ENCODE measurements around the gene SPC24. TPM values are rescaled to one million over a fixed set of nuclear protein-coding genes. Genes with fewer than 3 reads are reported as not detected.

SPC24 gene
- total RNA-seq, 2 experiments from 2014 or later = 64.1 to 70.3 TPM

DNA sequence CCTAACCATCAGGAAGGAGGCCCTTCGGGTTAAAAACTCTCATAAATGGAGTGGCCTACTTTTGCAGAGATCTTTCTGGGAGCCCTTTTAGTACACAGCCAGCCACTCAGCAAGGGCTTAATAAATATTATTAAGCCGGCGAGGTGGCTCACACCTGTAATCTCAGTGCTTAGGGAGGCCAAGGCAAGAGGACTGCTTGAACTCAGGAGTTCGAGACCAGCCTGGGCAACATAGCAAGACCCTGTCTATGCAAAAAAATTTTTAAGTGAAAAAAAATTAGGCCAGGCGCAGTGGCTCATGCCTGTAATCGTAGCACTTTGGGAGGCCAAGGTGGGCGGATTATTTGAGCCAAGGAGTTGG lies 42.6 kb upstream of the SPC24 start:
- DNase-seq = no peak
- intact Hi-C loops (cut with micrococcal nuclease) = loop anchor here (5.0 kb wide), 1 partner anchor 41 kb away; the partner anchor contains the start of gene SPC24
- Mint-ChIP-seq H3K27ac (no peak overlapping the region), H3K4me1 (ENCODE audit: low read depth) (peaks cover 8% of the 10 kb centered on the region), H3K36me3 (no peaks in the 10 kb centered on the region), H3K4me3 (peak overlapping the region; percentile 66), H3K27me3 (peaks cover 15% of the 10 kb centered on the region), H3K9me3 (no peaks in the 10 kb centered on the region)
- ChIA-PET CTCF (interaction anchor here (0.7 to 1.4 kb wide), 4 partner anchors 60 to 284 kb away, joined by 3 to 4 read pairs (median 4); no protein-coding TSS in a partner anchor), POLR2A (no interaction called here)

DNA sequence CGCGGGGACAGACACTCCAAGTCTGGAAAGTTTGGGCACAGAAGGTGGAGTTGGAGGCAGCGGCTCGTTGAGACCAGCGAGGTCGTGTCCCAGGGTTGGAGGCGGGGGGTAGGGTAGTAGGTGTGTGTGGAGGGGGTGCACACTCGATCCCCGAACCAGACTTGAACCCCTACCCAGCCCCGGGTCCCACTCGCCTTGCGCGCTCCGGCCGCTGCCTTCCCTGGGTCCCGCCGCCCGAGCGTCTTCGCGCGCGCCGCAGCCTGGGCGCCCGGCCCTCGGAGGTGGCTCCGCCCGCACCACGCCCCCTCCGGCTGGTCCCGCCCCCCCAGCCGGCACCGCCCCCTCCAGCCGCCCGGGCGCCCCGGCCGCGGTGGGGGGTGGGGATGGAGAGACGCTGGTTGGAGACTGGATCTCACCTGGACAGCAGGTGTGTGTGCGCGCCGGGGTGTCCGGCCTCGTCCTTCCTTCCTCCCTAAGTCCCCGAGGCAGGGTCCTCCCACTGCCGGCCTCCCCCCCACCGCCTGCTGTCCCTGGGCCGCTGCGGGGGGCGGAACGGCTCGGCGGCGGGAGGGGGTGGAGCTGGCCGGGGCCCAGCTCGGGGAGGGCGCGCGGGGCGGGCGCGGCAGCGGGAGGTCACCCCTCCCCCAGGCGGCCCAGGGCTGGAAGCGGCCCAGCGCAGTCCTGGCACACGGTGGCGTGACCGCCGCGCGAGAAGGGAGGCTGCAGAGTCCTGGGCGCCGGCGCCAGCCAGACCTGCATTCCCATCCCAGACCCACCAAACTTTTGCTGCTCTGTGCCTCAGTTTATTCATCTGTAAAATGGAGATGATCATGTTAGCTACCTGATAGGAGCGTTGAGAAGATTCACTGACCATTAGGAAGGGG lies 42.0 kb upstream of the SPC24 start, which contains the start of gene KANK2:
TSS of gene KANK2 (minus strand) at position 255 of the 884 bp plus-strand sequence. CDS start 3,034 bp downstream, outside the sequence.
- Mint-ChIP-seq H3K4me3 (peak within 1 kb of the TSS; percentile 66), H3K27me3 (peaks cover 15% of the 10 kb centered on the region), H3K4me1 (ENCODE audit: low read depth) (peaks cover 8% of the 10 kb centered on the region), H3K9me3 (no peaks in the 10 kb centered on the region), H3K27ac (no peak within 1 kb of the TSS), H3K36me3 (no peaks in the 10 kb centered on the region)
- intact Hi-C loops (cut with micrococcal nuclease) = loop anchor here (5.0 kb wide), 1 partner anchor 40 kb away; the partner anchor contains the start of gene SPC24
- ChIA-PET POLR2A (interaction anchor here (0.7 kb wide), 1 partner anchor 557 kb away, joined by 4 read pairs; no protein-coding TSS in a partner anchor), CTCF (interaction anchor here (0.7 to 1.4 kb wide), 4 partner anchors 60 to 285 kb away, joined by 3 to 4 read pairs (median 4); no protein-coding TSS in a partner anchor)
- peak; percentile 82 for DNase-seq

DNA sequence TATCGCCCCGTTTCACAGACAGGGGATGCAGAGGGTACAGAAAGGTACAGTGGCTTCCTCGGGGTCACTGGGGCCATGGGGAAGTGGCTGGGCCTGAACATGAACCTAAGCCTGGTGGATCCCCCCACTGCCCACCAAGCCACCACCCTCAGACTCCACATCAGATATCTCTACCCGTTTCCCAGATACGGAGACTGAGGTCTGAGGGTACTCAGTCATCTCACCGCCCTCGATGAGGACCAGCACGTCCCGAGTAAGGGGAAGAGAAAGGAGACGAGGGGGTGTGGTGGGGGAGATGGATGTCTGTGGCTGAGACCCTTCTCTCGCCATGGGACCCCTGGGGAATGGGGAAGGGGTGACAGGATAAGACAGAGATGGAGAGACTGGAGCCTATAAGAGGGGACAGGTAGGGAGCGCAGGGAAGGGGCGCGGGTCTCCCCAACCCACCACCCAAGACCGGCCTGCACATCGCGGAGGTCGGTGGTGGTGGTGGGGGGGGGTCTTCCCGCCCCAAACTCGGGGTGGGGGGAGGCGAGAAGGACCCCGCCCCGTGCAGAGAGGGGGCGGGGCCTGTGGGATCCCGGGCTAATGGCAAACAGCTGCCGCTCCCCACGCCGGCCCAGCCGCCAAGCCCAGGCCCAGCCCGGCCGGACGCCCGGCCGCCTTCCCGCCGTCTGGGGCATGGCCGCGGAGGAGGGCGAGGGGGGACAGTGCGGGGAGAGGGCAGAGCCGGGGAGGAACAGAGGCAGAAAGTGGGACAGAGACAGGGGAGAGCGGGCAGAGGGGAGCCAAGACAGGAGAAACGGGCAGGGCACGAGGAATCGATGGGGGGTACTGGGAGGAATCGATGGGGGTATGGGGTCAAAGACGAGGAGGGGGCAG lies 41.1 kb upstream of the SPC24 start:
- Mint-ChIP-seq H3K9me3 (no peaks in the 10 kb centered on the region), H3K4me3 (peak overlapping the region; percentile 48), H3K27ac (no peak overlapping the region), H3K27me3 (peaks cover 15% of the 10 kb centered on the region), H3K36me3 (no peaks in the 10 kb centered on the region), H3K4me1 (ENCODE audit: low read depth) (peaks cover 8% of the 10 kb centered on the region)
- CTCF ChIA-PET = no interaction called here
- DNase-seq = no peak
- POLR2A ChIA-PET = interaction anchor here (0.7 kb wide), 1 partner anchor 556 kb away, joined by 4 read pairs; no protein-coding TSS in a partner anchor
- intact Hi-C loops (cut with micrococcal nuclease) = loop anchor here (5.0 kb wide), 1 partner anchor 39 kb away; the partner anchor contains the start of gene SPC24

DNA sequence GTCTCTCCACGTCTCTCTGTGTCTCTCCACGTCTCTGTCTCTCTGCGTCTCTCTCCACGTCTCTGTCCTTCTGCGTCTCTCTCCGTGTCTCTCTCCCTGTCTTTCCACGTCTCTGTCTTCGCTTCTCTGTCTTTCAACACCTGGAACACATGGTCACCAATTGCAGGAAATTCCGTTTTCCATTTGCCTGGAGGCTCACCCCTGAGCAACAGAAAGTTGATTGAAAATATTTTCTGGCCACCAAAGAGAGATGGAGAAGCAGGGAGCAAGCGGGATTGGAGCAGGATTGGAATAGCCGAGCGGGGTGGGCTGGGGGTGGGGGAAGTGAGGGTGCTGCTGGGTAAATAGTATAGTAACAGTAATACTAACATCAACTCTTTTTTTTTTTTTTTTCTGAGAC lies 40.1 kb upstream of the SPC24 start:
- no peak overlapping the region for H3K27ac Mint-ChIP-seq
- ChIA-PET POLR2A (no interaction called here), CTCF (no interaction called here)
- H3K4me1 Mint-ChIP-seq (ENCODE audit: low read depth) = peaks cover 8% of the 10 kb centered on the region
- no peak overlapping the region for H3K4me3 Mint-ChIP-seq
- DNase-seq = no peak
- peaks cover 15% of the 10 kb centered on the region for H3K27me3 Mint-ChIP-seq
- no peaks in the 10 kb centered on the region for H3K36me3 Mint-ChIP-seq
- intact Hi-C loops (cut with micrococcal nuclease) = loop anchor here (5.0 kb wide), 1 partner anchor 38 kb away; the partner anchor contains the start of gene SPC24
- H3K9me3 Mint-ChIP-seq = no peaks in the 10 kb centered on the region

DNA sequence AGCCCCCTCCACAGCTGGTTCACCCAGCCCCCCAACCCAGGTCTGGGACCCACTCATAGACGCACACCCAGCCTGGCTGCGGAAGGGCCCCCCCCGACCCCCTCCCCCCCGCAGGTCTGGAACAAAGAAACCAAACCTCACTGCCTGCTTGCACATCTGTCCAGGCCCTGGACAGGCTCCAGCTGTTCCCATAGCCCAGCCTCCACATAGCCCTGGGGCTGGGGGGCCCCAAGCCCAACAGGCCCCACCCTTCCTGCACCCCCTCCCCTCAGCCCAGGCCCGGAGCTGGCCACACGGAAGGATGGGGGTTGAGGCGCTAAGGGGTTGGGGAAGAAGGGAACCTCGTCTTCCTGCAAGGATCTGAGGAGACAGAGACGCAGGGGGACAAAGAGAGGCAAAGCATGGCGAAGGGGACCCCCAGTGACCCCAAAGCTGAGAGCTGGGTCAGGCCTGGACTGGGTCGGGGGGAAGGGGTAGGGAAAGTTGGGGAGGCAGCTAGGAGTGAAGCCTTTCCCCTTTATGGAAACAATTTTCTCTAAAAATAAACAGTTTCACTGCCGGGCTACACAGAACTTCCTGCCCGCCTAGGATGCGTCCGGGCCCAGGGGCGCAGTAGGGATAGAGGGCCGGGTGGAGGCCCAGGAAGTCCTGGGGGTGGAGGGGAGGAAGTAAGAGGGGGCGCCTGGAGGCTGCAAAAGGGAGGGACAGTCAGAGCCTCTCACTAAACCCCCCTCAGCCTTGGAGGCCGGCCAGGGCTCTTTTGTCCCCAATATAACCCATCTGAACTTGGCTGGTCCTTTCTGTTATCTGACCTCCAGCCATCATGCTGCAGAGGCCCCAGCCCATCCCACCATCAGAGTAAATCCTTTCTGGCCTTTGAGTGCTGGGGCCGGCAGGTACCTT lies 39.3 kb upstream of the SPC24 start:
- peaks cover 8% of the 10 kb centered on the region for H3K4me1 Mint-ChIP-seq (ENCODE audit: low read depth)
- ChIA-PET CTCF (no interaction called here), POLR2A (no interaction called here)
- no peak overlapping the region for H3K27ac Mint-ChIP-seq
- peaks cover 15% of the 10 kb centered on the region for H3K27me3 Mint-ChIP-seq
- no peaks in the 10 kb centered on the region for H3K9me3 Mint-ChIP-seq
- no peak overlapping the region for H3K4me3 Mint-ChIP-seq
- intact Hi-C loops (cut with micrococcal nuclease) = loop anchor here (5.0 kb wide), 1 partner anchor 38 kb away; the partner anchor contains the start of gene SPC24
- no peak for DNase-seq
- H3K36me3 Mint-ChIP-seq = no peaks in the 10 kb centered on the region

DNA sequence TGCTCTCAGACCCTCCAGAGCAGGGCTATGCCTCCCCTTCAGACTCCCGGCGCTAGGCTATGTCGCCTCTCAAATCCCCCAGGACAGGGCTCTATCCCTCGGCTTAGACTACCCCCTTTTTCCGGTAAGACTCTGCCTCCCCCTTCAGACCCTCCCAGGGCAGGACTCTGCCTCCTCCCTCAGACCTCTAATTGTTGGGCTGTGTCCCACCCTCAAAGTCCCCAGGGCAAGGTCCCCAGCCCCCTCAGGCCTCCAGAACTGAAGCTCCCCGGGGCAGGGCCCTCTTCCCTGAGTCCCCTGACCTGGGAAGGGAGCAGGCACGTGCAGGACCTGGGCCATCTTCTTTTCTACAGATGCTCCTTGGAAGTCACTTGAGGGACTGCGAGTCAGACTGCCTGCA lies 38.6 kb upstream of the SPC24 start:
- peaks cover 8% of the 10 kb centered on the region for H3K4me1 Mint-ChIP-seq (ENCODE audit: low read depth)
- DNase-seq = no peak
- intact Hi-C loops (cut with micrococcal nuclease) = no loop called here
- H3K27me3 Mint-ChIP-seq = peaks cover 13% of the 10 kb centered on the region
- POLR2A ChIA-PET = no interaction called here
- no peak overlapping the region for H3K27ac Mint-ChIP-seq
- H3K9me3 Mint-ChIP-seq = no peaks in the 10 kb centered on the region
- H3K36me3 Mint-ChIP-seq = no peaks in the 10 kb centered on the region
- CTCF ChIA-PET = no interaction called here
- H3K4me3 Mint-ChIP-seq = no peak overlapping the region

DNA sequence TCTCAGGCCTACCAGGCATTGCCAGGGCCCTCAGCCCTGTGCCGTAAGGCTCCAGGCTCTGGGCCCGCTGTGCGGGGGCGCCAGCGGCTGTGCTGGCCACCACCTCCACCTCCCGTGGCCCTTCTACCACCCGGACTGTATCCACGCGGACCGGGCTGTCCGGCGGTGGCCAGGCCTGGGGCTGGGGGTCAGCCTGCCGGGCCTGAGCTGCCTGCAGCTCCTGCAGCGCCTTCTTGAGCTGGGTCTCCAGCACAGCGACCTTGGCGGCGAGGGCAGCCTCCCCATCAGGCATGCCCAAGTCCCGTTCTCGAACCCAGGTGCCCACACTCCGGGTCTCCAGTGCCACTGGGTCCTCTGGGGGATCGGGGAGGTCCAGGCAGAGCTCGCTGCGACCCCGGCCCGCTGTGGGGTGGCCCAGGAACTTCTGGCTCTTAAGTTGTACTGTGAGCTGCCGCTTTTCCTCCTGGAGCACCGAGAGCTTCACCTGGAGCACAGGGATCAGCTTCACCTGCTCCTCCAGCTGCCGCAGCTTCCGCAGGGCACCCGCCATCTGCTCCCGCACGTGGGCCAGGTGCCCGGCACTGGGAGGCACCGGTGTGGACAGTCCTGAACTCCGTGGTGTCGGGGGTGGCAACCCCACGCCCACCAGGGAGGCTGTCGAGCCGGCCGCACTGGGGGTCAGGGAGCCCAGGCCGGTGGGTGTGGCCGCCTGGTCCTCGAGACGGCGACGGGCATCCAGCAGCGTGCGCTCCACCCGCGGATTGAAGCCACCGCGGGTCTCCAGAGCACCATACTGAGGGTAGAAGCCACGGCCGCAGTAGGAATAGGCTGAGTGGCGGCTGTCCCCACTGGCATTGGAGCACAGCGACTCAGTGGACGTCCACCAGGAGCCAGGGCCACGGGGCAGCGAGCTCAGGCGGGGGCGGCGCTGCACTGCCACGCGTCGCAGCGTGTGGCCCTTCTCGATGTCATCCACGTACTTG lies 37.7 kb upstream of the SPC24 start:
- no peak for DNase-seq
- no peaks in the 10 kb centered on the region for H3K36me3 Mint-ChIP-seq
- peaks cover 13% of the 10 kb centered on the region for H3K27me3 Mint-ChIP-seq
- POLR2A ChIA-PET = interaction anchor here (0.5 kb wide), 1 partner anchor 31 kb away, joined by 4 read pairs; no protein-coding TSS in a partner anchor
- H3K27ac Mint-ChIP-seq = no peak overlapping the region
- intact Hi-C loops (cut with micrococcal nuclease) = no loop called here
- H3K9me3 Mint-ChIP-seq = no peaks in the 10 kb centered on the region
- CTCF ChIA-PET = no interaction called here
- peaks cover 8% of the 10 kb centered on the region for H3K4me1 Mint-ChIP-seq (ENCODE audit: low read depth)
- H3K4me3 Mint-ChIP-seq = no peak overlapping the region

DNA sequence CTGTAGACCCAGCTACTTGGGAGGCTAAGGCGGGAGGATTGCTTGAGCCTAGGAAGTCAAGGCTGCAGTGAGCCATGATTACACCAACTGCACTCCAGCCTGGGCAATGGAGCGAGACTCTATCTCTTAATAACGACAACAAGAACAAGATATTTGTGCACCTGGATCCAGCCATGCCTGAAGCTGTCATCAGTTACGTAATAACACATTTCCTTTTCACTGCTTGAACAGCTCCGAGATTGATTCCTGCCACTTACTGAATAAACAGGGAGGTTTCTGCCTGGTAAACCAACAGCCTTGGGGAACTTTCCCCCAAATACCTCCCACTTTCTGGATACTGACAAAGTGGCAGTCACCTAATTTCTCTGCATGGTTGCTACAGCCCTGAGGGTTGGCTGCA lies 36.4 kb upstream of the SPC24 start:
- Mint-ChIP-seq H3K4me3 (no peak overlapping the region), H3K4me1 (ENCODE audit: low read depth) (peaks cover 6% of the 10 kb centered on the region), H3K27me3 (peaks cover 11% of the 10 kb centered on the region), H3K9me3 (no peaks in the 10 kb centered on the region), H3K36me3 (no peaks in the 10 kb centered on the region), H3K27ac (no peak overlapping the region)
- intact Hi-C loops (cut with micrococcal nuclease) = no loop called here
- ChIA-PET POLR2A (no interaction called here), CTCF (no interaction called here)
- DNase-seq = no peak

DNA sequence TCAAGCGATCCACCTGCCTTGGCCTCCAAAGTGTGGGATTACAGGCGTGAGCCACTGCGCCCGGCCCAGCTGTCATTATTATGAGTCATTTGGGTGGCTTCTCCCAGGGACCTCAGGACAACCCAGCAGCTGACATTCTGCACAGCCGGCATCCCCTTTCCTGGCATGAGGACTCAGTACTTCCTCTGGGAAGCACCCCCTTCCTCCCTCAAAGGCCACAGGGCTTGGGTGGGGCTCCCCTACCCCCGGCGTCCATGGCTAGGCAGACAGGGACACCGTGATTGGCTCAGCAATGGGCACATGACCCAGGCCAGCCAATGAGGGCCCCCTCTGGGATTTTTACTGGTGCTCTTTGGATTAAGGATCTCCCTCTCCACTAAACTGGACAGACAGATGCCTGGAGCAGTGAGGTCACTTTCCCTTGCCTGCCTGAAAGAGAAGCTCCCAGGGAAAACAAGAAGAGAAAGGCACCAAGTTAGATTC lies 35.7 kb upstream of the SPC24 start:
- intact Hi-C loops (cut with micrococcal nuclease) = no loop called here
- Mint-ChIP-seq H3K9me3 (no peaks in the 10 kb centered on the region), H3K27ac (no peak overlapping the region), H3K27me3 (peaks cover 7% of the 10 kb centered on the region), H3K36me3 (no peaks in the 10 kb centered on the region), H3K4me3 (no peak overlapping the region), H3K4me1 (ENCODE audit: low read depth) (peaks cover 3% of the 10 kb centered on the region)
- DNase-seq = no peak
- ChIA-PET POLR2A (no interaction called here), CTCF (no interaction called here)

DNA sequence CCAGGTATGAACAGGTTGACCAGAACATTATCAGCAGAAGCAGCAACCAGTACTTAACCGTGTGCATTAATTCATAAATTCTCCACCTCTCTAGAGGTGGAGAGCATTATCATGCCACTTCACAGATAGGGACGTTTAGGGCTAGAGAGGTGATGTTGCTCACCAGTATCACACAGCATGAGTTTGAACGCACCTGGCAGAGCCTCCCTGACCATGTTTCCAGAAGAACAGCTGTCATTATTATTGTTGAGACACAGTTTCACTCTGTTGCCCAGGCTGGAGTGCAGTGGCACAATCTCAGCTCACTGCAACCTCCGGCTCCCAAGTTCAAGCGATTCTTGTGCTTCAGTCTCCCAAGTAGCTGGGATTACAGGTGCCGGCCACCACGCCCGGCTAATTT lies 34.9 kb upstream of the SPC24 start:
- CTCF ChIA-PET = no interaction called here
- intact Hi-C loops (cut with micrococcal nuclease) = no loop called here
- Mint-ChIP-seq H3K4me1 (ENCODE audit: low read depth) (peaks cover under 1% of the 10 kb centered on the region), H3K27me3 (peaks cover under 1% of the 10 kb centered on the region), H3K36me3 (no peaks in the 10 kb centered on the region), H3K9me3 (no peaks in the 10 kb centered on the region), H3K4me3 (no peak overlapping the region), H3K27ac (no peak overlapping the region)
- DNase-seq = no peak
- POLR2A ChIA-PET = no interaction called here

Measured in activated CD4-positive, alpha-beta memory T cell treated with anti-CD3 and anti-CD28 coated beads for 36 hours (primary cell).